GM19193 (cell line): ENCODE measurements around the gene C2.
A peak's percentile ranks its signal among the peaks of the same experiment; 100 is the strongest.

Experiments used
- POLR2A ChIP-seq: IDR thresholded peaks from 4 replicates; pipeline ENCODE4 v1.6.1; 2011; ENCODE audit not compliant: insufficient read depth, insufficient read length; ENCODE audit errors: extremely low read depth

The C2 gene

DNA sequence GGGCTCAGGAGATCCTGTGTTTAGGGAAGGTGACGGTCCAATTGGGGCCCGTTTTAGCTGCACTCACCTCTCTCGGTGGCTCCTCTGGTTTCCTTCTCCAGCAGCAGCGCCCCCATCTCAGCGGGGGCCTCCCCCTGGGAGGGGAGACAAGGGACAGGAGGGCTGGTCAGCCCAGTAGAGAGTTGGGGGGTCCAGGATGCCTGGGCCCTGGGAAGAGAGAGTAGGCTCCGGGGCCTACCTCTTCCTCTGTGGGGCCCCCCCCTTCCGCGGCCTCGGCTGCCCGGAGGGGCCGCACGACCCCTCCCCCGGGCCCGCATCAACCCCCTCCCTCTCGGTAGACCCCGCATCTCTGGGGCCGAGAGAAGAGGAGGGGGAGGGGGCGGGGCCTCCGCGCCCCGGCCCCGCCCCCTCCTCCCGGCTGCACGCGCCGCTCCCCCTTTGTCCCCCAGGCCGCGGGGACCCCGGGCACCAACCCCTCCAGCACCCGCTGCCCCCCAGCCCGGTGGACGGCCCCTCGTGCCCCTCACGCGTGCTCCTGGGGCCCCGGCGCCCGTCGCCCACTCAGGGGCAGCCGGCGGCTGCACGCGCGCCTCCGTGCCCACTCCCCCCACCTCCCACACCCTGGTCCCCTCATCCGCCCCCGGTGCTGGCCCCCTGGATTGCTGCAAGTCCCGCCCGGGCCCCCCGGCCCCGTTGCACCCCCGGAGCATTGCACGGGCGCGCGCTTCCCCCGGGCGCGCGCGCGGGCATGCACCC, 30.5 kb upstream of the C2 start:
- no peak for TF ChIP-seq POLR2A

DNA sequence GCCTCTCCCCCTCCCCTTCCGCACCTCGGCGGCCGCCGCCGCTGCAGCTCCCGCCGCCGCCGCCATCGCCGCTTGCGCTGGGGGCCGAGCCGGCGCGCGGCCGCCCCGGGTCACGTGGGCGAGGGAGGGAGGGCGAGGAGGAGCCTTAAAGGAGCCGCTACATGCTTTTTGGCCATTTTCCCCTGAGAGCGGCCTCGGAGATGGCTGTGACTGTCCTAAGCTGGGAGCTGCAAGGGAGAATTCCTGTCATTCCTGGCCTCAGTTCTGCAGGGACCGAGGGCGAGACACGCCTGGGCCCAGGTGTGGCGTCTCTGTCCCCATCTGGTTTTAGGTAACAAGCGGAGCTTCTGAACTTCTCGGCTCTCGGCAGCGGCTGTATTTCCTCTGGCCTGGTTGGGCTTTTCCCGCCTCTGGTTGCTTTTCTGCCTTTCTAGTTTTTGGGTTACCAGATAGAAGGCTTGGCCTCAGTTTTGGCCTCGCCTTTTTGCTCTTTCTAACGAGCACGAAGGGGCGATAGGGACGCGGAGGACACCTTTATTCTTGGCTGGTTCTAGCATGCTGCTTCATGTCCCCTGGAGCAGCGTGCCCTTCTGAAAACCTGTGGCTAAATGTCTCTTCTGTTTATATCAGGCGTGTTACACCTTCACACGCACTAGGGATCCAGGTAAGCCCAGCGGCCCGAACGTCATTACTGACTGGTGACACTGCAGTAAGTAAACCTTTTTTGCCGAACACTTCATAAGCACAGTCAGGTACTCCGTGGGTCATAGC, 29.7 kb upstream of the C2 start, which contains the start of gene EHMT2:
TSS of gene EHMT2 (minus strand) at position 87 of the 771 bp plus-strand sequence. CDS start at position 66, 21 bp downstream.
- peak; percentile 64 for TF ChIP-seq POLR2A

DNA sequence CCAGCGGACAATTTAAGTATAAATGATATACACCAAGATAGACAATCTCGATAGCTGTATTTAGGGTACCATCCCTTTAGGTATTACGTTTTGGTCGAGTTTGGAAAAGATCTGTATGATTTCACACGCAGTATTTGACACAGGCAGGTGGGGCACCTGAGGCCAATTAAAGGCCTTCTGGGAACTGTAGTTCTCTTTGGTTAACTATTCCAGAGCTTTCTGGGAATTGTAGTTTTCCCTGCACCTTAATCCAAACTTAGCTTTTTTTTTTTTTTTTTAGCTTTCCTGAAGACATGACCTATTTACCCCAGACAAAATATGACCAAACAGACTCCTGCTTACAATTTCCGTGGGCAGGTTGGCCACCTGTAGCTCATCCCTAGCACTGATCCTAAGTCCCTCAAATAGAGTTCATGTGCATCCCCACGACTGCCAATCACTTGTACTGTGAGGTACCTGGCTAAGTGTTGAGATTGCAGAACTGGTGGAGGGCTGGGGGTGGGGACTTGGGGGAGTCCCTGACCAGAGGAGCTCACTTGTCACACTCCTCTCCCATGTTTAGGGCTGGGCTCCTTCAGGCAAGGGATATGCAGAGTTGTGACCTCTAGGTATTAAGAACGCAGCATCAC, 29.0 kb upstream of the C2 start:
- no peak for TF ChIP-seq POLR2A

DNA sequence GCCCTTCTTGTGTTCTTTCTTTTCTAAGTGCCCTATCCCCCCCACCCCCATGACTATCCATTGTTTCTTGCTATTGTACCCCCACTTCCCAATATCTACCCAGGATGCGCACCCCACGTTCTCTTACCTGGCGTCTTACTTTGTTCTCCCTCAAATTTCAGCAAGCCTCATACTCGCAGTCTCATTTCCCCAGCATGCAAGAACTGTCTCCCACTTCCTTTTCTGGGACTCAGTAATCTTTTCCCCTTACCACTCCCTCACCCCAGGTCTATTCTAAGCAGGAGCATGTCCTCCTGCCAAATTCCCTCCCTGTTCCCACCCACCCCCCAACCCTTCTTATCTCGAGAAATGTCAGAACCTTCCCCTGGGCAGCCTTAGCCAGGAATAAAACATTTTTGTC, 28.3 kb upstream of the C2 start:
- no peak for TF ChIP-seq POLR2A

DNA sequence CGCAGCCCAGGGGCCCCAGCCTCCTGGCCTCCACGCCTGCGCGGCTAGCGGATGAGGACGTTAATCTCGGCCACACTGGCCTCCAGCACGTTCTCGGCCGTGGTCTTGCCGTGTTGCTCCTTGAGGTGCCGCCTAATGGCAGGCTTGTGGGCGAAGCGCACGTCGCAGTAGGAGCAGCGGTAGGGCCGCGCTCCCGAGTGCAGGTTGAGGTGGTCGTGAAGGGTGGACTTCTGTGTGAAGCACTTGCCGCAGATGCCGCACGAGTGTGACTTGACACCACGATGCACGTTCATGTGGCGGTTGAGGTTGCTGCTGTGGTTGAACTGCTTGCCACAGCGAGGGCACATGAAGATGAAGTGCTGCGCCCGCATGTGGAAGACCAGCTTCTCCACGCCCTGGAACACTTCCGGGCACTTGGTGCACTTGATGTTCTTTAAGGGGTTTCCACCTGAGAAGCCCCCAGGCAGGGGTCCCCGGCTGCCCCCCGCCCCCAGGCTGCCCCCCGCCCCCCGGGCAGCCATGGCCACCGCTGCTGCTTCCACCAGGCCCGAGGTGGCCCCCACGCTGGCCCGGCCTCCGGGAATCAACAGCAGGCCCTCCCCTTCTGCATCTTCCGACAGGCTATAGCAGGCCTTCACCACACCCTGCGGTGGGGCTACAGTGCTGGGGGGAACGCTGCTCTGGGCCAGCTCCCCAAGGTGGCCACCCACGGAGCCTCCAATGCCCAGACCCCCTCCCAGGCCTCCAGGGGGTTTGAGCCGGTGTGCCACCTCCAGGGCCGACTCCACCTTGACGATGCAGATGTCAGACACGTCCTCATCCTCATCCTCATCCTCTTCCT, 27.4 kb upstream of the C2 start:
- TF ChIP-seq POLR2A: no peak

DNA sequence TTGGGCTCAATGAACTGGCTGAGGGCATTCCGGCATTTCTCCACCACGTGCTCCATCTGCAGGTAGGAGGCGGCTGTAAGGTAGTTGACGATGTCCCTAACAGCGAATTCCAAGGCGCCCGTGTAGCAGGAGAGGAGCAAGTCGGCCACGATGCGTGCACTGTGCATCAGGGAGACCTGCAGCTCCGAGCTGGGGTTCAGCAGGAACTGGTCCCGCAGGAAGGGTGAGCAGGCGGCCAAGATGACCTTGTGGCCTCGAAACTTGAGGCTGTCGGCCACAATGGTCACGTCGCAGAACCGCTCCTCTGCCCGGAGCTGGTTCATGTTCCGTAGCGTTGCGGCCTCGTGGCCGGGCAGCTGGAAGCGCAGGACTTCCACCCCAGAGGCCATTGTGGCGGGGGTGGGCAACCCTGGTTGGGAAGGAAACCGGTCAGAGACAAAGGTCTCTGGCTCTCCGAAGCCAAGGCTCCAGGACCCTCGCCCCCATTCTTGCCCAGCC, 26.6 kb upstream of the C2 start:
- TF ChIP-seq POLR2A: no peak

DNA sequence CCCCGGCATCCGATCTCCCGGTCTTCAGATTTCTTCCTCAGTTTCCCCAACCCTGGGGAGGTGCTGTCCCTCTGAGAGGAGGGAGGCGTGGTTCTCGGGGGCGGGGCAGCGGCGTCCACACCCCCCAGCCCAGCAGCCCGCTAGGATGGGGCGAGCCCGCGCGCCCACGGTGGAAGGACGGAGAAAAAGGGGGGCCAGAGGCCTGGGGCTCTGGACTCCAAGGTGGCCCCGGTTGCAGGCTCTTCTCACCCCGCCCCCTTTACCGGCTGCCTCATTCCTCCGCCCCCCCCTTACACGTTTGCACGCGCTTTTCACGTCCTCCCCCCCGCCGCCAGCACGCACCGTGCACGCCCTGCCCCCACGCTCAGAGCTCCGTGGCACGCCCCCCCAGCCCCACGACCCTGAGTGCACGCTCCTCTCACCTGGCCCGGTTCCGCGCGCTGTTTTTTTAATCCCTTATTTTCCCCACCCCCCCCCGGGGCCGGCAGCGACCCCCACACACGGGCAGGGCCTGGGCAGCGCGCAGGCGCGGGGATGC, 26.0 kb upstream of the C2 start:
- no peak for TF ChIP-seq POLR2A

DNA sequence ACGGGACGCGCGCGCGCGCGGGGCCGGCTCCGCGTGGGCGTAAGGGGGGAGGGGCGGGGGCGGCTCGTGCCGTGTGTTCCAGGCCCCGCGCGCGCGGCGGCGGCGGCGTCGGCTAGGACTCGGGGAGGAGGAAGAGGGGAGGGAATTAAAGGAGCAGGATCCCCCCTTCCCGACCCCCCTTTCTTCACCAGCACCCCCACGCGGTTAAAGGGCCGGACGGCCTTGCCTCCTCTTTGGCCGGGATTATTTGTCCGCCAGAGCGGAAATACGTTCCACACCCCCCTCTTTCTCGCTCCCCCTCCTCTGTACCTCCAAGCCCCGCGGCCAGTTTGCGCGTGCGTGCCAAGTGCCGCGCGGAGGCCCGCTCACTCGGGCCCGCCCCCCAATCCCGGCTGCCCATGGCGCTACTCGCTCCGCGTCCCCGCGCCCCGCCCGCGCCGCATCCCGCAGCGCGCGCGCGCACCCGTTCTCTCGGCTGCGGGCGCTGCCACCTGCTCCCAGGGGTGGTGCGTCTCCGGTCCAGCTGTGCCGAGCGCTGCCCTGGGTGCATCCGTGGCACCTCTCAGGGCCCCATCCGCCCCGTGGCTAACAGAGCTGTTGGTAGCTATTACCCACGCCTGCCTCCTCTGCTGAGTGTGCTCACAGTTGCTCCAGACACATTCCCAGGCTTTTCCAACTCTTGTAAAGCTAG, 25.4 kb upstream of the C2 start, which contains the start of gene ZBTB12:
TSS of gene ZBTB12 (minus strand) at position 134 of the 691 bp plus-strand sequence. CDS start 781 bp downstream, outside the sequence.
- no peak for TF ChIP-seq POLR2A

DNA sequence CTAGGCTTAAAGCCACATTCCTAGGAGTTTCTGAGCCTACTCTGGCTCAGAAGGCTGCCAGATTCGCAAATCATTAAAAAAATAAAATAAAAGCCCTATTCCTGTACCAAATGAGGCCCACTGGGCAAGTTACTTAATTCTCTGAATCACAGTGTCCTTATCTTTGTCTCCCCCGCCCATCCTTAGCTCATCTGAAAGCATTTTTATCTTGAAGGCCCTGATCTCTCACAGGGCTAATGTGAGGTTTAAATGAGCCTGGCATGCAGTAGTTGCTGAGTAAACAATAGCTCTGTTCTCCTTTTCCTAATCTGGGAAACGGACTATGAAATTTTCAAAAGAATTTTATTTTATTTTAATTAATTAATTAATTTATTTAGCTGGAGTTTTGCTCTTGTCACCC, 23.6 kb upstream of the C2 start:
- TF ChIP-seq POLR2A: no peak

DNA sequence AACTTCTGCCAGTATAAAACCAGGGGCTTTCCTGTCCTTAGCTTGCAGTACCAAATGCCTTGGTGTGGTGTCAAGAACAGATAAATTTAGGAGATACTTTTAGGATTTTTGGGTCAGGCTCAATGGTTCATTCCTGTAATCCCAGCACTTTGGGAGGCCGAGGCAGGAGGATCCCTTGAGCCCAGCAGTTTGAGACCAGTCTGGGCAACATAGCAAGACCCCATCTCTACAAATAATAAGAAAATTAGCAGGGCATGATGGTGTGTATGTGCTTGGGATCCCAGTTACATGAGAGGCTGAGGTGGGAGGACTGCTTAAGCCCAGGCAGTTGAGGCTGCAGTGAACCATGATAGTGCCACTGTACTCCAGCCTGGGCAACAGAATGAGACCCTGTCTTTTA, 22.5 kb upstream of the C2 start:
- TF ChIP-seq POLR2A: no peak

DNA sequence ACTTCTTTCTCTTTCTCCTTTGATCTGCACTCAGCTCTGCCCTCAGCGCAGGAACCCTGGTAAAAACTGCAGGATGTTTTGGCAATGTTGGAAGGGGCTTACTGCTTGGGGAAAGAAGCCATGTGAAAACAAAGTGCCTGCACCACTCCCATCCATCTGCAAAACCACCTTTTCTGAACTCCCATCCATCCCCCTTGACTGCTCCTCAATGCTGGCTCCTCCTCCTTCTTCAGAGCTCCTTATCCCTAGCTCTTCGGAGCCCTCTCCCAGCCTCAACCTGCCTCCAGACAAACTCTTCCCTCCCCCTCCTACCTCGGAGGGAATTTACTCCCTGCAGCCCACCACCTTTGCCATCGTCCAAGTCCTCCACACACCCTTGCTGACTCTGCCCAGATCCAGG, 21.4 kb upstream of the C2 start:
- no peak for TF ChIP-seq POLR2A

DNA sequence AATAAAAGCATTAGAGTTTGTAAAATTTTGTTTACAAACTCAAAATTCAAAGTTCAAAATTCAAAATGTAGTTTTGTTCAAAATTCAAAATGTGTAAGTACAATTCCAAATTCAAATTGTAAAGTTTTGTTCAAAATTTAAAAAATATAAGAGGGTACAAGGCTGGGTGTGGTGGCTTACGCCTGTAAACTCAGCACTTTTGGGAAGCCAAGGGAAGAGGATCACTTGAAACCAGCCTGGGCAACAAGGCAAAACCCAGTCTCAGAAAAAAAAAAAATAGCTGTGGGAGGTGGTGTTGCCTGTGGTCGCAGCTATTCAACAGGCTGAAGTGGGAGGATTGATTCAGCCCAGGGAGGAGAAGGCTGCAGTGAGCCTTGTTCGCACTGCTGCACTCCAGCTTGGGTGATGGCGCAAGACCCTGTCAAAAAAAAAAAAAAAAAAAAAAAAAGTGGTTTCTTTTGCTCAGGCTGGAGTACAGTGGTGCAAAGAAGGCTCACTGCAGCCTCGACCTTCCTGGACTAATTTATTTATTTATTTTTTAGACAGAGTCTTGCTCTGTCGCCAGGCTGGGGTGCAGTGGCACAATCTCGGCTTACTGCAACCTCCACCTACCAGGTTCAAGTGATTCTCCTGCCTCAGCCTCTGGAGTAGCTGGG, 20.2 kb upstream of the C2 start:
- no peak for TF ChIP-seq POLR2A

DNA sequence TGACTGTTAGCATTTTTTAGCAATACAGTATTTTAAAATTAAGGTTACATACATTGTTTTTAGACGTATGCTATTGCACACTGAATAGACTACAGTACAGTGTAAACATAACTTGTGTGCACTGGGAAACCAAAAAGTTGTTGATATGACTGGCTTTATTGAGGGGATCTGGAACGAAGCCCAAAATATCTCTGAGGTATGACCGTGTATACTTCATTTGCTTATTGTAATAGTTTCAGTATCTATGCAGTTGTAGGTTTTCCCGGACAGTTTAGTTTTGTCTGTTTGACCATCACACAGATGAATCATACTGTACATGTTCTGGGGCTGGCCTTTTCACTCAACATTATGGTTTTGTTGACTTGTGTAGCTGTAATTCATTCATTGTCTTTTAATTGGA, 18.7 kb upstream of the C2 start:
- no peak for TF ChIP-seq POLR2A
